HG03196 (cell line): ENCODE data around the gene AMN.

Source experiments
- ATAC-seq: cut with Tn5 transposase; IDR thresholded peaks from one replicate; pipeline ENCODE4 v1.9.1; 2021; ENCODE audit not compliant: unreplicated experiment

Gene AMN

GRCh38 chr14:102927346-102927877 lies 4.9 kb downstream of the AMN start:
- no peak for ATAC-seq

GRCh38 chr14:102927878-102928411 lies 5.5 kb downstream of the AMN start:
- no peak for ATAC-seq

GRCh38 chr14:102928412-102929240 lies 6.2 kb downstream of the AMN start:
- peak; percentile 62 for ATAC-seq

GRCh38 chr14:102929241-102930137 lies 7.0 kb downstream of the AMN start:
- no peak for ATAC-seq

GRCh38 chr14:102930138-102930752 lies 7.8 kb downstream of the AMN start:
- ATAC-seq, result no peak

- no peak for ATAC-seq
Observed at GRCh38 chr14:102930753-102931579, 8.5 kb downstream of the AMN start.

GRCh38 chr14:102931580-102932285 lies 9.3 kb downstream of the AMN start:
- no peak for ATAC-seq

GRCh38 chr14:102932484-102933248 lies 10.2 kb downstream of the AMN start:
- no peak for ATAC-seq

- ATAC-seq, result no peak
Observed at GRCh38 chr14:102933618-102934231, 11.3 kb downstream of the AMN start.

GRCh38 chr14:102935756-102936155 lies 13.3 kb downstream of the AMN start:
- ATAC-seq, result no peak

- no peak for ATAC-seq
Observed at GRCh38 chr14:102937331-102938175, 15.1 kb downstream of the AMN start.

GRCh38 chr14:102938191-102938590 lies 15.7 kb downstream of the AMN start:
- ATAC-seq, result no peak

- no peak for ATAC-seq
Observed at GRCh38 chr14:102939329-102939728, 16.9 kb downstream of the AMN start.

- no peak for ATAC-seq
Observed at GRCh38 chr14:102939820-102940561, 17.5 kb downstream of the AMN start.

- no peak for ATAC-seq
Observed at GRCh38 chr14:102940729-102941362, 18.4 kb downstream of the AMN start.

GRCh38 chr14:102941419-102942011 lies 19.1 kb downstream of the AMN start:
- no peak for ATAC-seq
